ENCODE results near the gene FLRT3. TPM values are rescaled to one million over a fixed set of nuclear protein-coding genes. Genes with fewer than 3 reads are reported as not detected.

Gene FLRT3
- total and polyA plus RNA-seq, 5 experiments from 2014 or later, result not detected

GRCh38 chr20:14343491-14344065 is 6.2 kb upstream of the FLRT3 start:
- Mint-ChIP-seq H3K4me1 (no peaks in the 10 kb centered on the region), H3K9me3 (peaks cover 0 to 14% (median 3%) of the 10 kb centered on the region in 9 donors), H3K36me3 (no peaks in the 10 kb centered on the region), H3K4me3 (no peak overlapping the region), H3K27me3 (peaks cover 0 to 5% (median 0%) of the 10 kb centered on the region in 5 donors), H3K27ac (no peak overlapping the region)
- DNase-seq, result no peak
- ATAC-seq, result no peak
- POLR2A ChIA-PET, result no interaction called here

GRCh38 chr20:14342918-14343317 is 5.5 kb upstream of the FLRT3 start:
- peaks cover 0 to 14% (median 3%) of the 10 kb centered on the region in 9 donors for H3K9me3 Mint-ChIP-seq
- peaks cover 0 to 5% (median 0%) of the 10 kb centered on the region in 5 donors for H3K27me3 Mint-ChIP-seq
- ATAC-seq (no peak), DNase-seq (no peak)
- H3K36me3 Mint-ChIP-seq, result no peaks in the 10 kb centered on the region
- no peak overlapping the region for H3K27ac Mint-ChIP-seq
- no peak overlapping the region for H3K4me3 Mint-ChIP-seq
- H3K4me1 Mint-ChIP-seq, result no peaks in the 10 kb centered on the region
- POLR2A ChIA-PET, result no interaction called here

- Mint-ChIP-seq H3K4me3 (no peak overlapping the region), H3K36me3 (no peaks in the 10 kb centered on the region), H3K4me1 (no peaks in the 10 kb centered on the region), H3K27me3 (peaks cover 0 to 5% (median 0%) of the 10 kb centered on the region in 5 donors), H3K27ac (no peak overlapping the region), H3K9me3 (peaks cover 0 to 10% (median 1%) of the 10 kb centered on the region in 9 donors)
- ATAC-seq (no peak), DNase-seq (no peak)
- POLR2A ChIA-PET, result no interaction called here
Observed at GRCh38 chr20:14341801-14342200, 4.4 kb upstream of the FLRT3 start.

GRCh38 chr20:14336686-14337085 is 726 bp downstream of the FLRT3 start:
- no peak for ATAC-seq
- peaks cover 0 to 8% (median 0%) of the 10 kb centered on the region in 9 donors for H3K9me3 Mint-ChIP-seq
- H3K4me1 Mint-ChIP-seq, result no peaks in the 10 kb centered on the region
- H3K27me3 Mint-ChIP-seq, result peaks cover 0 to 5% (median 0%) of the 10 kb centered on the region in 5 donors
- POLR2A ChIA-PET, result no interaction called here
- DNase-seq, result no peak
- H3K36me3 Mint-ChIP-seq, result no peaks in the 10 kb centered on the region
- no peak overlapping the region for H3K27ac Mint-ChIP-seq
- no peak overlapping the region for H3K4me3 Mint-ChIP-seq

- H3K36me3 Mint-ChIP-seq, result no peaks in the 10 kb centered on the region
- POLR2A ChIA-PET, result no interaction called here
- DNase-seq (no peak), ATAC-seq (no peak)
- no peak overlapping the region for H3K4me3 Mint-ChIP-seq
- H3K27ac Mint-ChIP-seq, result no peak overlapping the region
- H3K27me3 Mint-ChIP-seq, result peaks cover 0 to 3% (median 0%) of the 10 kb centered on the region in 5 donors
- H3K4me1 Mint-ChIP-seq, result no peaks in the 10 kb centered on the region
- peaks cover 0 to 5% (median 0%) of the 10 kb centered on the region in 9 donors for H3K9me3 Mint-ChIP-seq
Observed at GRCh38 chr20:14335052-14335451, 2.4 kb downstream of the FLRT3 start.

- H3K4me1 Mint-ChIP-seq, result no peaks in the 10 kb centered on the region
- no peak overlapping the region for H3K4me3 Mint-ChIP-seq
- ATAC-seq (no peak), DNase-seq (no peak)
- H3K9me3 Mint-ChIP-seq, result peaks cover 0 to 2% (median 0%) of the 10 kb centered on the region in 9 donors
- no peaks in the 10 kb centered on the region for H3K27me3 Mint-ChIP-seq
- no peak overlapping the region for H3K27ac Mint-ChIP-seq
- POLR2A ChIA-PET, result no interaction called here
- H3K36me3 Mint-ChIP-seq, result no peaks in the 10 kb centered on the region
Observed at GRCh38 chr20:14334306-14334930, 3.0 kb downstream of the FLRT3 start.

- DNase-seq (no peak), ATAC-seq (no peak)
- Mint-ChIP-seq H3K36me3 (no peaks in the 10 kb centered on the region), H3K4me3 (no peak overlapping the region), H3K9me3 (peaks cover 0 to 2% (median 0%) of the 10 kb centered on the region in 9 donors), H3K27me3 (no peaks in the 10 kb centered on the region), H3K4me1 (no peaks in the 10 kb centered on the region), H3K27ac (no peak overlapping the region)
- POLR2A ChIA-PET, result no interaction called here
Observed at GRCh38 chr20:14333721-14334120, 3.7 kb downstream of the FLRT3 start.

GRCh38 chr20:14332866-14333265 is 4.5 kb downstream of the FLRT3 start:
- no peaks in the 10 kb centered on the region for H3K27me3 Mint-ChIP-seq
- no peak for DNase-seq
- H3K4me3 Mint-ChIP-seq, result no peak overlapping the region
- no peak for ATAC-seq
- POLR2A ChIA-PET, result no interaction called here
- no peaks in the 10 kb centered on the region for H3K36me3 Mint-ChIP-seq
- no peaks in the 10 kb centered on the region for H3K4me1 Mint-ChIP-seq
- H3K27ac Mint-ChIP-seq, result no peak overlapping the region
- peaks cover 0 to 2% (median 0%) of the 10 kb centered on the region in 9 donors for H3K9me3 Mint-ChIP-seq

GRCh38 chr20:14331646-14332045 is 5.8 kb downstream of the FLRT3 start:
- Mint-ChIP-seq H3K27me3 (no peaks in the 10 kb centered on the region), H3K4me1 (no peaks in the 10 kb centered on the region), H3K36me3 (no peaks in the 10 kb centered on the region), H3K4me3 (no peak overlapping the region), H3K27ac (no peak overlapping the region), H3K9me3 (peaks cover 0 to 4% (median 0%) of the 10 kb centered on the region in 9 donors)
- ATAC-seq, result no peak
- POLR2A ChIA-PET, result no interaction called here
- no peak for DNase-seq

- peaks cover 2 to 39% (median 12%) of the 10 kb centered on the region in 9 donors for H3K9me3 Mint-ChIP-seq
Observed at GRCh38 chr20:14319704-14320103, 17.7 kb downstream of the FLRT3 start.

GRCh38 chr20:14313341-14314020 is 23.9 kb downstream of the FLRT3 start:
- Mint-ChIP-seq H3K4me3 (no peak overlapping the region), H3K27me3 (no peaks in the 10 kb centered on the region), H3K27ac (no peak overlapping the region), H3K9me3 (peaks cover 0 to 9% (median 4%) of the 10 kb centered on the region in 9 donors), H3K36me3 (no peaks in the 10 kb centered on the region), H3K4me1 (no peaks in the 10 kb centered on the region)
- POLR2A ChIA-PET, result no interaction called here
- ATAC-seq (no peak), DNase-seq (no peak)

More at GRCh38 chr20:14319704-14320103, 17.7 kb downstream of the FLRT3 start:
- DNase-seq (no peak), ATAC-seq (no peak)
- H3K27me3 Mint-ChIP-seq, result no peaks in the 10 kb centered on the region
- POLR2A ChIA-PET, result no interaction called here
- no peak overlapping the region for H3K27ac Mint-ChIP-seq
- H3K4me3 Mint-ChIP-seq, result no peak overlapping the region
- H3K4me1 Mint-ChIP-seq, result no peaks in the 10 kb centered on the region
- peaks cover 0 to 7% (median 0%) of the 10 kb centered on the region in 3 donors for H3K36me3 Mint-ChIP-seq

- H3K9me3 Mint-ChIP-seq, result peaks cover 0 to 7% (median 0%) of the 10 kb centered on the region in 9 donors
- no peaks in the 10 kb centered on the region for H3K27me3 Mint-ChIP-seq
- no peak for DNase-seq
- H3K4me1 Mint-ChIP-seq, result no peaks in the 10 kb centered on the region
- H3K27ac Mint-ChIP-seq, result no peak overlapping the region
- no peak for ATAC-seq
- no peaks in the 10 kb centered on the region for H3K36me3 Mint-ChIP-seq
- POLR2A ChIA-PET, result no interaction called here
- H3K4me3 Mint-ChIP-seq, result no peak overlapping the region
Observed at GRCh38 chr20:14312001-14312400, 25.4 kb downstream of the FLRT3 start.

- POLR2A ChIA-PET, result no interaction called here
- Mint-ChIP-seq H3K4me1 (no peaks in the 10 kb centered on the region), H3K27me3 (no peaks in the 10 kb centered on the region), H3K36me3 (no peaks in the 10 kb centered on the region), H3K4me3 (no peak overlapping the region), H3K9me3 (peaks cover 0 to 7% (median under 1%) of the 10 kb centered on the region in 9 donors), H3K27ac (no peak overlapping the region)
- no peak for ATAC-seq
- no peak for DNase-seq
Observed at GRCh38 chr20:14310977-14311627, 26.3 kb downstream of the FLRT3 start.

All from naive thymus-derived CD8-positive, alpha-beta T cell (primary cell).